SK-N-SH treated with all-trans-retinoic acid at 6 μM for 48 hours (cell line): ENCODE results near the gene GRK2.

Experiments
- ATAC-seq: fragments of 200-7000 bp; cut with Tn5 transposase; 3 replicates; pipeline ENCODE4 v1.9.1; 2020; ENCODE audit warnings: mild to moderate bottlenecking, moderate library complexity
- ARNTL ChIP-seq: fragments of 450-650 bp; formaldehyde crosslinking; IDR thresholded peaks from 2 replicates; pipeline ENCODE4 v1.5.0; 2020; ENCODE audit warnings: low read depth, mild to moderate bottlenecking, moderate library complexity, borderline replicate concordance
- BACH2 ChIP-seq: fragments of 250-450 bp; sonication (Bioruptor Pico); IDR thresholded peaks from 2 replicates; pipeline ENCODE4 v1.9.0; 2021; ENCODE audit warnings: mild to moderate bottlenecking, borderline replicate concordance
- CSDC2 ChIP-seq: fragments of 250-450 bp; sonication (Bioruptor Pico); IDR thresholded peaks from 2 replicates; pipeline ENCODE4 v1.5.0; 2020; ENCODE audit warnings: mild to moderate bottlenecking, moderate library complexity
- CSRNP3 ChIP-seq: fragments of 250-450 bp; sonication (Bioruptor Pico); IDR thresholded peaks from 2 replicates; pipeline ENCODE4 v1.5.1; 2021; ENCODE audit warnings: mild to moderate bottlenecking, moderate library complexity
- ESRRG ChIP-seq: fragments of 250-450 bp; sonication (Bioruptor Pico); IDR thresholded peaks from 2 replicates; pipeline ENCODE4 v1.6.1; 2021; ENCODE audit warnings: mild to moderate bottlenecking
- GLIS3 ChIP-seq: fragments of 250-450 bp; sonication (Bioruptor Pico); IDR thresholded peaks from 2 replicates; pipeline ENCODE4 v1.5.0; 2020; ENCODE audit warnings: mild to moderate bottlenecking, moderate library complexity
- ISL1 ChIP-seq: fragments of 250-450 bp; sonication (Bioruptor Pico); IDR thresholded peaks from 2 replicates; pipeline ENCODE4 v2.1.2; 2022; ENCODE audit warnings: mild to moderate bottlenecking, moderate library complexity
- PATZ1 ChIP-seq: fragments of 250-450 bp; sonication (Bioruptor Pico); IDR thresholded peaks from 2 replicates; pipeline ENCODE4 v1.8.0; 2020; ENCODE audit warnings: mild to moderate bottlenecking, moderate library complexity, borderline replicate concordance
- PPARA ChIP-seq: fragments of 250-450 bp; sonication (Bioruptor Pico); IDR thresholded peaks from 2 replicates; pipeline ENCODE4 v1.5.0; 2020; ENCODE audit warnings: mild to moderate bottlenecking, borderline replicate concordance
- RARB ChIP-seq: fragments of 250-450 bp; sonication (Bioruptor Pico); IDR thresholded peaks from 2 replicates; pipeline ENCODE4 v1.8.0; 2021; ENCODE audit warnings: mild to moderate bottlenecking, moderate library complexity
- SNAI2 ChIP-seq: fragments of 250-450 bp; sonication (Bioruptor Pico); IDR thresholded peaks from 2 replicates; pipeline ENCODE4 v1.5.0; 2020; ENCODE audit warnings: mild to moderate bottlenecking, moderate library complexity
- TCF4 ChIP-seq: fragments of 250-450 bp; sonication (Bioruptor Pico); IDR thresholded peaks from 2 replicates; pipeline ENCODE4 v1.8.0; 2021; ENCODE audit warnings: mild to moderate bottlenecking, moderate library complexity, borderline replicate concordance
- TOX ChIP-seq: fragments of 250-450 bp; sonication (Bioruptor Pico); IDR thresholded peaks from 2 replicates; pipeline ENCODE4 v1.8.0; 2021; ENCODE audit warnings: mild to moderate bottlenecking, moderate library complexity, borderline replicate concordance
- TSHZ2 ChIP-seq: fragments of 250-450 bp; sonication (Bioruptor Pico); IDR thresholded peaks from 2 replicates; pipeline ENCODE4 v1.5.0; 2020; ENCODE audit warnings: mild to moderate bottlenecking, moderate library complexity
- ZC3H10 ChIP-seq: fragments of 250-450 bp; sonication (Bioruptor Pico); IDR thresholded peaks from 2 replicates; pipeline ENCODE4 v1.5.1; 2021; ENCODE audit warnings: mild to moderate bottlenecking, moderate library complexity
- ZFP3 ChIP-seq: fragments of 250-450 bp; sonication (Bioruptor Pico); IDR thresholded peaks from 2 replicates; pipeline ENCODE4 v1.5.0; 2020; ENCODE audit warnings: mild to moderate bottlenecking, moderate library complexity
- ZFP30 ChIP-seq: fragments of 450-650 bp; formaldehyde crosslinking; IDR thresholded peaks from 2 replicates; pipeline ENCODE4 v1.5.0; 2022; ENCODE audit warnings: mild to moderate bottlenecking, moderate library complexity
- ZNF565 ChIP-seq: fragments of 450-650 bp; formaldehyde crosslinking; conservative IDR thresholded peaks from 2 replicates; pipeline ENCODE4 v1.5.0; 2020; ENCODE audit warnings: low read depth, mild to moderate bottlenecking, moderate library complexity
- ZNF70 ChIP-seq: fragments of 450-650 bp; formaldehyde crosslinking; IDR thresholded peaks from 2 replicates; pipeline ENCODE4 v1.5.0; 2020; ENCODE audit warnings: mild to moderate bottlenecking, moderate library complexity
- ZNF8 ChIP-seq: fragments of 450-650 bp; formaldehyde crosslinking; IDR thresholded peaks from 2 replicates; pipeline ENCODE4 v1.5.0; 2020; ENCODE audit warnings: mild to moderate bottlenecking, moderate library complexity

Gene GRK2

DNA sequence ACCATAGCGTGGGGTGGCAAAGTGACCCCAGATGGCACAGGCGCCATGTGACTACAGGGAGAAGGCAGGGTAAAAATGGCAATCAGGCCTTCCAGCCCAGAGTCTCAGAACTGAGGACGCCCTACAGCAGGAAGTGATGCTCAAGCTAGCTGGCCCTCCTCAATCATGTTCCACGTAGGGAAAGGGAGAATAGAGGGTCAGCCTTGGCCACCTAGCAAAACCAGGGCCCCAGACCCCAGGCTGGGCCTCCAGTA lies 21.9 kb downstream of the GRK2 start (continued):
- TF ChIP-seq PATZ1 (no peak), ZNF8 (no peak), RARB (CRISPR knock-in tag) (no peak), GLIS3 (CRISPR knock-in tag) (no peak)
- TF ChIP-seq, all 23 proteins: peak for 0

DNA sequence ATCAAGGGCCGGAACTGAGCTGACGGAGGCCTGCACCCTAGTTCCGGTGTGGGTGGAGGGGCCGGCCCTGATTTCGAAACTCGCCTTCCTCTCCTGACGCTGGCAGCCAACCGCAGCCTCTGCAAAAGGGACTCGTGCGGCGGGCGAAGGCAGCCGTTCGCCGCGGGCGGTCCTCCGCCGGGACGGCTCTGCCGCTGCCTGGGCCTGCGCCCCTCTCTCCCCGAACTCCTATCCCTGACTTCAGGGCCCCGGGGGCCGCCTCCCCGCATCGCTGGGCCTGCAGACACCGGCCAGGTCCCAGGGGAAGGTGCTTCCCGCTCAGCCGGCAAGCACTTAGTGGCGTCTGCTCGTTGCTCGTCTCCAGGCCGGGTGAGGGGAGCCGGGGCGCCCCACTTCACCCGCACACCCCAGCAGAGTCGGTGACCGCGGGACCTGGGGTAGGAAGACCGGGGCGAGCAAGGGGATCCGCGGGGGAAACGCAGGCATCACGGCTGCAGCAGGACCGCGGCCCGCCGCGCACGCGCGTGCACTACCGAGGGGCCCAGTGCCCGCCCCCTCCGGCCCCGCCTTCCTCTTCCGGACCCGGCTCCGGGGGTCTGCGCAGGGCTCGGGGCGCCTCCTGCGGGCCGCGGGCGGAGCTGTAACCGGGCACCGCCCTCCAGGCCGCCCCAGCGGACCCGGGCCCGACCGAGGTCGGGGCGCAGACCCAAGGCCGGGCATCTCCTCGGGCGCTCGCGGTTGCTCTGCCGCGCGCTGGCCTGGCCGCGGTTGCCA lies 22.4 kb downstream of the GRK2 start:
- TF ChIP-seq CSRNP3 (no peak), ZFP3 (peak; percentile 83), SNAI2 (CRISPR knock-in tag) (0 out of 2 replicates have a peak, but pooled peaks have one; percentile 29), TSHZ2 (CRISPR knock-in tag) (0 out of 2 replicates have a peak, but pooled peaks have one; percentile 20), CSDC2 (no peak), ESRRG (CRISPR knock-in tag) (0 out of 2 replicates have a peak, but pooled peaks have one; percentile 73)
- ATAC-seq: peak; percentile 83

GRCh38 chr11:67289226-67289650 lies 23.0 kb downstream of the GRK2 start, which contains the start of gene ANKRD13D:
Gene ANKRD13D, plus strand, starts transcription at chr11:67289303. Its CDS starts 158 bp downstream, at chr11:67289461.
- no peak for TF ChIP-seq TOX (CRISPR knock-in tag)
- no peak for TF ChIP-seq PPARA (CRISPR knock-in tag)
- no peak for TF ChIP-seq ZC3H10
- no peak for TF ChIP-seq RARB (CRISPR knock-in tag)
- no peak for TF ChIP-seq PATZ1
- no peak for TF ChIP-seq ZNF8
- no peak for TF ChIP-seq TCF4 (CRISPR knock-in tag)
- TF ChIP-seq CSDC2: no peak
- TF ChIP-seq ZNF70 (CRISPR knock-in tag): no peak
- TF ChIP-seq ZFP30: no peak
- no peak for TF ChIP-seq SNAI2 (CRISPR knock-in tag)
- no peak for TF ChIP-seq TSHZ2 (CRISPR knock-in tag)
- TF ChIP-seq ARNTL (CRISPR knock-in tag): no peak
- TF ChIP-seq GLIS3 (CRISPR knock-in tag): no peak
- TF ChIP-seq ISL1 (CRISPR knock-in tag): no peak
- no peak for TF ChIP-seq BACH2 (CRISPR knock-in tag)
- TF ChIP-seq ZNF565 (CRISPR knock-in tag): no peak
- no peak for TF ChIP-seq ZFP3
- TF ChIP-seq ESRRG (CRISPR knock-in tag): no peak

More at GRCh38 chr11:67289226-67289650, 23.0 kb downstream of the GRK2 start, which contains the start of gene ANKRD13D:
- peak; percentile 32 for ATAC-seq
